Endodermal cell (in vitro differentiated cells): ENCODE measurements around the gene DIPK1B. TPM values are rescaled to one million over a fixed set of nuclear protein-coding genes. Genes with fewer than 3 reads are reported as not detected.

Source experiments
- DNase-seq: peaks from one replicate; pipeline ENCODE4 v3.0.0-alpha.2; 2017
- H3K27ac ChIP-seq: 2 replicates; pipeline ENCODE4 v1.5.1; 2013; ENCODE audit warnings: mild to moderate bottlenecking, low read depth, low read length, moderate library complexity
- H3K27me3 ChIP-seq: 2 replicates; pipeline ENCODE4 v1.6.1; 2013; ENCODE audit warnings: mild to moderate bottlenecking, low read length, moderate library complexity; ENCODE audit not compliant: insufficient read depth, control insufficient read depth, poor library complexity, severe bottlenecking
- H3K36me3 ChIP-seq: 2 replicates; pipeline ENCODE4 v1.7.0; 2013; ENCODE audit warnings: mild to moderate bottlenecking, low read length, moderate library complexity; ENCODE audit not compliant: control insufficient read depth, insufficient read depth
- H3K4me1 ChIP-seq: one replicate; pipeline ENCODE4 v1.7.0; 2013; ENCODE audit warnings: low read length; ENCODE audit not compliant: control insufficient read depth, insufficient read depth
- H3K4me3 ChIP-seq: 2 replicates; pipeline ENCODE4 v1.5.1; 2013; ENCODE audit warnings: mild to moderate bottlenecking, low read length, moderate library complexity
- H3K9ac ChIP-seq: 2 replicates; pipeline ENCODE4 v1.6.1; 2013; ENCODE audit warnings: mild to moderate bottlenecking, low read length, moderate library complexity; ENCODE audit not compliant: poor library complexity, severe bottlenecking; ENCODE audit errors: extremely low read depth
- H3K9me3 ChIP-seq: 2 replicates; pipeline ENCODE4 v1.6.1; 2013; ENCODE audit warnings: mild to moderate bottlenecking, low read length, moderate library complexity; ENCODE audit not compliant: control insufficient read depth
- H3K27ac Mint-ChIP-seq: 2 replicates; pipeline ENCODE4 v1.8.0; 2020; ENCODE audit warnings: mixed read lengths
- H3K27me3 Mint-ChIP-seq: 2 replicates; pipeline ENCODE4 v1.8.0; 2021; ENCODE audit warnings: mild to moderate bottlenecking, mixed read lengths; ENCODE audit not compliant: insufficient read depth
- H3K36me3 Mint-ChIP-seq: 2 replicates; pipeline ENCODE4 v1.8.0; 2020; ENCODE audit warnings: low read depth, mixed read lengths
- H3K4me1 Mint-ChIP-seq: 2 replicates; pipeline ENCODE4 v1.8.0; 2020; ENCODE audit warnings: mixed read lengths
- H3K4me3 Mint-ChIP-seq: 2 replicates; pipeline ENCODE4 v1.8.0; 2020; ENCODE audit warnings: mild to moderate bottlenecking, moderate library complexity, mixed read lengths
- H3K9me3 Mint-ChIP-seq: 2 replicates; pipeline ENCODE4 v1.8.0; 2020; ENCODE audit warnings: mild to moderate bottlenecking, mixed read lengths
- CTCF ChIP-seq: fragments of 200-600 bp; sonication (generic); conservative IDR thresholded peaks from 2 replicates; pipeline ENCODE4 v1.5.0; 2021; ENCODE audit warnings: antibody characterized with exemption, mild to moderate bottlenecking
- WGBS, 2 experiments: methylation state at CpG; one replicate each; pipeline versions ENCODE4 v1.1.5 to v1.1.7; 2013; ENCODE audit warnings: missing lambda C conversion rate in 2 of 2, mixed read lengths in 1 of 2; ENCODE audit not compliant: insufficient coverage in 1 of 2, insufficient read length in 1 of 2; 5-methylcytosine and 5-hydroxymethylcytosine counted together
- total RNA-seq, 2 donors: library from RNA; stranded (reverse); fragmentation: NEBNext Ultra II Directional in 1 of 2; extraction: Animal tissue kit (Norgen Biotek cat#: 25700) in 1 of 2; gene quantifications; 2 replicates in 1 of 2; 3 replicates in 1 of 2; pipeline ENCODE4 v1.2.1, GENCODE V29; 2021

DIPK1B gene
- total RNA-seq, 2 donors from 2014 or later = 35.1 to 45.4 TPM

- 92% methylated on average over 8 to 16 of the region's 16 CpGs for WGBS, 2 experiments
These were observed 36.7 kb upstream of the DIPK1B start for GRCh38 chr9:136675477-136676296.

GRCh38 chr9:136676297-136676794 lies 36.0 kb upstream of the DIPK1B start:
- 92 to 95% methylated on average over 10 to 13 of the region's 13 CpGs for WGBS, 2 experiments
- no peak for DNase-seq
- Histone ChIP-seq H3K4me3 (no peak overlapping the region), H3K27me3 (no peaks in the 10 kb centered on the region), H3K36me3 (peaks cover 5% of the 10 kb centered on the region), H3K27ac (no peak overlapping the region), H3K4me1 (no peaks in the 10 kb centered on the region), H3K9me3 (no peaks in the 10 kb centered on the region), H3K9ac (no peak overlapping the region)
- Mint-ChIP-seq H3K4me1 (peaks cover 3% of the 10 kb centered on the region), H3K36me3 (peaks cover 3% of the 10 kb centered on the region), H3K27me3 (no peaks in the 10 kb centered on the region), H3K4me3 (no peak overlapping the region), H3K9me3 (no peaks in the 10 kb centered on the region), H3K27ac (no peak overlapping the region)
- TF ChIP-seq CTCF = no peak

More at GRCh38 chr9:136675477-136676296, 36.7 kb upstream of the DIPK1B start:
- no peak for DNase-seq
- H3K36me3 Mint-ChIP-seq = peaks cover 3% of the 10 kb centered on the region
- no peak for TF ChIP-seq CTCF
- Histone ChIP-seq H3K4me1 (no peaks in the 10 kb centered on the region), H3K9me3 (no peaks in the 10 kb centered on the region), H3K9ac (no peak overlapping the region), H3K4me3 (no peak overlapping the region), H3K27ac (no peak overlapping the region), H3K36me3 (peaks cover 5% of the 10 kb centered on the region), H3K27me3 (no peaks in the 10 kb centered on the region)
- H3K27ac Mint-ChIP-seq = no peak overlapping the region
- H3K4me3 Mint-ChIP-seq = no peak overlapping the region
- H3K4me1 Mint-ChIP-seq = peaks cover 3% of the 10 kb centered on the region
- no peaks in the 10 kb centered on the region for H3K9me3 Mint-ChIP-seq
- no peaks in the 10 kb centered on the region for H3K27me3 Mint-ChIP-seq

- Histone ChIP-seq H3K27me3 (no peaks in the 10 kb centered on the region), H3K9ac (no peak overlapping the region), H3K36me3 (peaks cover 5% of the 10 kb centered on the region), H3K4me3 (no peak overlapping the region), H3K4me1 (no peaks in the 10 kb centered on the region), H3K27ac (no peak overlapping the region), H3K9me3 (no peaks in the 10 kb centered on the region)
- Mint-ChIP-seq H3K4me3 (no peak overlapping the region), H3K4me1 (peaks cover 3% of the 10 kb centered on the region), H3K27me3 (no peaks in the 10 kb centered on the region), H3K27ac (no peak overlapping the region), H3K9me3 (no peaks in the 10 kb centered on the region), H3K36me3 (peaks cover 3% of the 10 kb centered on the region)
- DNase-seq = no peak
- no peak for TF ChIP-seq CTCF
- WGBS, 2 experiments = 89 to 95% methylated on average over 5 to 45 of the region's 46 CpGs
These were observed 35.3 kb upstream of the DIPK1B start for GRCh38 chr9:136676920-136677686.
